ENCODE data around the gene CDH4. TPM values are rescaled to one million over a fixed set of nuclear protein-coding genes. Genes with fewer than 3 reads are reported as not detected.

CDH4 gene
- total and polyA plus RNA-seq, 11 donors: 0.04 to 0.54 (median 0.08) TPM; not detected in 1

GRCh38 chr20:61958773-61959700 is 707.0 kb downstream of the CDH4 start:
- TF ChIP-seq CTCF (IDR thresholded peaks at IDR 0.05) (no peak), POLR2A (IDR thresholded peaks at IDR 0.05) (no peak)
- peaks cover 0 to 3% (median 0%) of the 10 kb centered on the region in 12 donors for H3K4me1 ChIP-seq
- peaks cover 0 to 10% (median 0%) of the 10 kb centered on the region in 9 donors for H3K27me3 ChIP-seq
- DNase-seq (peak in 2 of 5 donors; percentile 6 to 7), ATAC-seq (no peak)
- no peak overlapping the region for H3K27ac ChIP-seq
- no peak overlapping the region for H3K4me3 ChIP-seq
- no peaks in the 10 kb centered on the region for H3K36me3 ChIP-seq
- no peaks in the 10 kb centered on the region for H3K9me3 ChIP-seq
- intact Hi-C loops (cut with DNase I): no loop called here
- WGBS, 4 donors: 69 to 76% (median 70%) methylated on average over 22 of the region's 22 CpGs

GRCh38 chr20:61960836-61961235 is 708.8 kb downstream of the CDH4 start:
- H3K4me3 ChIP-seq: no peak overlapping the region
- H3K36me3 ChIP-seq: no peaks in the 10 kb centered on the region
- intact Hi-C loops (cut with DNase I): no loop called here
- DNase-seq (no peak), ATAC-seq (no peak)
- H3K27ac ChIP-seq: no peak overlapping the region
- no peaks in the 10 kb centered on the region for H3K9me3 ChIP-seq
- H3K27me3 ChIP-seq: peaks cover 0 to 27% (median 11%) of the 10 kb centered on the region in 9 donors
- 91 to 96% (median 93%) methylated on average over 12 of the region's 12 CpGs for WGBS, 4 donors
- peaks cover 0 to 9% (median 0%) of the 10 kb centered on the region in 12 donors for H3K4me1 ChIP-seq
- TF ChIP-seq POLR2A (IDR thresholded peaks at IDR 0.05) (no peak), CTCF (IDR thresholded peaks at IDR 0.05) (no peak)

- H3K9me3 ChIP-seq: no peaks in the 10 kb centered on the region
- no peaks in the 10 kb centered on the region for H3K36me3 ChIP-seq
- H3K27me3 ChIP-seq: peaks cover 0 to 32% (median 18%) of the 10 kb centered on the region in 9 donors
- no peak overlapping the region for H3K27ac ChIP-seq
- H3K4me1 ChIP-seq: peaks cover 0 to 13% (median 0%) of the 10 kb centered on the region in 12 donors
- WGBS, 4 donors: 65 to 75% (median 71%) methylated on average over 9 of the region's 9 CpGs
- DNase-seq (peak in 1 of 5 donors; percentile 13), ATAC-seq (no peak)
- intact Hi-C loops (cut with DNase I): no loop called here
- TF ChIP-seq CTCF (IDR thresholded peaks at IDR 0.05) (no peak), POLR2A (IDR thresholded peaks at IDR 0.05) (no peak)
- no peak overlapping the region for H3K4me3 ChIP-seq
Observed at GRCh38 chr20:61963149-61963548, 711.1 kb downstream of the CDH4 start.

GRCh38 chr20:61963885-61964674 is 712.0 kb downstream of the CDH4 start:
- ATAC-seq (no peak), DNase-seq (peak in 1 of 5 donors; percentile 4)
- TF ChIP-seq CTCF (IDR thresholded peaks at IDR 0.05): no peak
- no peak for TF ChIP-seq POLR2A (IDR thresholded peaks at IDR 0.05)
- H3K27ac ChIP-seq: no peak overlapping the region
- intact Hi-C loops (cut with DNase I): no loop called here
- no peaks in the 10 kb centered on the region for H3K36me3 ChIP-seq
- H3K4me3 ChIP-seq: no peak overlapping the region
- no peaks in the 10 kb centered on the region for H3K9me3 ChIP-seq
- 81 to 88% (median 86%) methylated on average over 8 of the region's 8 CpGs for WGBS, 4 donors
- H3K27me3 ChIP-seq: peaks cover 0 to 32% (median 18%) of the 10 kb centered on the region in 9 donors
- peaks cover 0 to 13% (median 0%) of the 10 kb centered on the region in 12 donors for H3K4me1 ChIP-seq
